Measurements from ENCODE around the gene TIMM13. TPM values are rescaled to one million over a fixed set of nuclear protein-coding genes. Genes with fewer than 3 reads are reported as not detected.
A peak's percentile ranks its signal among the peaks of the same experiment; 100 is the strongest.

TIMM13 gene
- total and polyA plus RNA-seq, 9 of the 15 experiments (the other 6 are each of a cell fraction or from before 2014, with no cell fraction given), result 17.6 to 215 (median 71.8) TPM

GRCh38 chr19:2475018-2475701, 47.8 kb upstream of the TIMM13 start (continued):
- TF ChIP-seq ZNF609 (CRISPR knock-in tag; IDR thresholded peaks at IDR 0.05; ENCODE audit: borderline replicate concordance) (no peak), ESRRB (CRISPR knock-in tag; IDR thresholded peaks at IDR 0.05; ENCODE audit: borderline replicate concordance) (no peak), TRIM24 (IDR thresholded peaks at IDR 0.05) (no peak; a peak in 1 of 4 replicates), CREB3 (tag; conservative IDR thresholded peaks at IDR 0.05; ENCODE audit: low read depth) (no peak), SMAD2 (IDR thresholded peaks at IDR 0.05; ENCODE audit: low read depth, low read length) (no peak), TAF7 (tag; IDR thresholded peaks at IDR 0.05) (no peak), BCOR (IDR thresholded peaks at IDR 0.05) (peak; percentile 99), MEIS2 (IDR thresholded peaks at IDR 0.05; ENCODE audit: partially characterized antibody) (peak; percentile 24), ZNF740 (CRISPR knock-in tag; IDR thresholded peaks at IDR 0.05) (peak; percentile 67; the same call in 1 of the 2 replicates), ZNF740 (tag; IDR thresholded peaks at IDR 0.05) (no peak), MITF (IDR thresholded peaks at IDR 0.05) (no peak), JUND (IDR thresholded peaks at IDR 0.05; ENCODE audit: borderline replicate concordance, low read depth, low read length) (no peak), JUND (tag; IDR thresholded peaks at IDR 0.05; ENCODE audit: borderline replicate concordance, low read depth, low read length) (0 out of 3 replicates have a peak, but pooled peaks have one; percentile 2), ZBTB2 (IDR thresholded peaks at IDR 0.05) (peak; percentile 58; the same call in 1 of the 2 replicates), E2F3 (CRISPR knock-in tag; IDR thresholded peaks at IDR 0.05) (no peak), CBX3 (IDR thresholded peaks at IDR 0.05; ENCODE audit: borderline replicate concordance in 1 of 2, low read length in 2 of 2) (no peak)

Data from K562 (cell line).